ACHN (cell line): Measurements from ENCODE around the gene C14orf93.
A peak's percentile ranks its signal among the peaks of the same experiment; 100 is the strongest.

Source experiments
- DNase-seq: peaks from one replicate; pipeline ENCODE4 v3.0.0-alpha.2; 2015
- in situ Hi-C: cut with HindIII; loops from 2 replicates; pipeline ENCODE4 v1.10.0; 2017; ENCODE audit warnings: low sequenced_read_pairs, low pct_ligation_motif_present, low pct_unique_long_range_greater_than_20kb

Gene C14orf93, protein sequence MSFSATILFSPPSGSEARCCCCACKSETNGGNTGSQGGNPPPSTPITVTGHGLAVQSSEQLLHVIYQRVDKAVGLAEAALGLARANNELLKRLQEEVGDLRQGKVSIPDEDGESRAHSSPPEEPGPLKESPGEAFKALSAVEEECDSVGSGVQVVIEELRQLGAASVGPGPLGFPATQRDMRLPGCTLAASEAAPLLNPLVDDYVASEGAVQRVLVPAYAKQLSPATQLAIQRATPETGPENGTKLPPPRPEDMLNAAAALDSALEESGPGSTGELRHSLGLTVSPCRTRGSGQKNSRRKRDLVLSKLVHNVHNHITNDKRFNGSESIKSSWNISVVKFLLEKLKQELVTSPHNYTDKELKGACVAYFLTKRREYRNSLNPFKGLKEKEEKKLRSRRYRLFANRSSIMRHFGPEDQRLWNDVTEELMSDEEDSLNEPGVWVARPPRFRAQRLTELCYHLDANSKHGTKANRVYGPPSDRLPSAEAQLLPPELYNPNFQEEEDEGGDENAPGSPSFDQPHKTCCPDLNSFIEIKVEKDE

GRCh38 chr14:23009939-23010726 lies at the start of gene C14orf93:
Gene C14orf93, minus strand, starts transcription at chr14:23010143. Its CDS starts 11,120 bp downstream, at chr14:22999023.
- peak; percentile 69 for DNase-seq
- in situ Hi-C loops, result no loop called here

- DNase-seq, result no peak
- in situ Hi-C loops, result no loop called here
Measured at GRCh38 chr14:23058654-23059504, 48.9 kb upstream of the C14orf93 start.

GRCh38 chr14:23057757-23058653 lies 48.1 kb upstream of the C14orf93 start:
- peak; percentile 83 for DNase-seq
- in situ Hi-C loops, result no loop called here

DNA sequence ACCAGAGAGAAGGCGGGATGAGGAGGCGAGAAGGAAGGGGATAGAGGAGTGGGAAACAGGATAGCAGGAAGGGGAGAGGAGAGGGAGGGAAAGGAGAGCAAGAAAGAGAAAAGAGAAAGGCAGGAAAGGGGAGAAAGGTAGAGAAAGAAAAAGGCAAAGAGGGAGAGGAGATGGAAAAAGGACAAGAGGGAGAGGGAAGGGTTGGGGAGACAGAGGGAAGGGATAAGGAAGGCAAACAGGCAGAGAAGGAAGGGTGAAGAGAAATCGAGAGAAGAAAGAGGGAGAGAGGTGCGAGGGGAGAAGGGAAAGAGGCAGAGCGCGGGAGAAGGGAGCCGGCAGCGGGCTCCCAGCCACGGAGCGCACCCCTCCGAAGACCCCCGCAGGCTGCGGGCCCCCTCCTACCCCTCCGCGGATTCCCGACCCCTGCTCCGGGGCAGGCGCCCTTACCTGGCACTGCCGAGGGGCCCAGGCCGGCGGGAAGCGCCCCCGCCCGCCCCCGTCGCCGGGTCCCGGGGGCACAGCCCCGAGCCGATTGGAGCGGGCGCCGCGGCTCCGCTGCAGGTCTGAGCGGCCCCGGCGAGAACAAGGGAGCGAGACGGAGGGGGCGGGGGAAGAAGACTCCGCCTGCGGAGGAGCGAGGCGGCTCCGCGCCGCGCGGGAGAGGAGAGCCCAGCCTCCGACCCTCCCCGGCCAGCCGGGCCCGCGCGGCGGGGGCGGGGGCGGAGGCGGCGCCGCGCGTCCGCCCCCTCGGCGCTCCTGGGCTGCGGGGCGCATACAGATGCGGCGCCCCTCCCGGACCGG lies 47.2 kb upstream of the C14orf93 start, which contains the start of gene CDH24:
Gene CDH24, minus strand, starts transcription at position 565 of the 801 bp plus-strand sequence. CDS start 1,787 bp downstream, outside the sequence.
- in situ Hi-C loops, result no loop called here

DNA sequence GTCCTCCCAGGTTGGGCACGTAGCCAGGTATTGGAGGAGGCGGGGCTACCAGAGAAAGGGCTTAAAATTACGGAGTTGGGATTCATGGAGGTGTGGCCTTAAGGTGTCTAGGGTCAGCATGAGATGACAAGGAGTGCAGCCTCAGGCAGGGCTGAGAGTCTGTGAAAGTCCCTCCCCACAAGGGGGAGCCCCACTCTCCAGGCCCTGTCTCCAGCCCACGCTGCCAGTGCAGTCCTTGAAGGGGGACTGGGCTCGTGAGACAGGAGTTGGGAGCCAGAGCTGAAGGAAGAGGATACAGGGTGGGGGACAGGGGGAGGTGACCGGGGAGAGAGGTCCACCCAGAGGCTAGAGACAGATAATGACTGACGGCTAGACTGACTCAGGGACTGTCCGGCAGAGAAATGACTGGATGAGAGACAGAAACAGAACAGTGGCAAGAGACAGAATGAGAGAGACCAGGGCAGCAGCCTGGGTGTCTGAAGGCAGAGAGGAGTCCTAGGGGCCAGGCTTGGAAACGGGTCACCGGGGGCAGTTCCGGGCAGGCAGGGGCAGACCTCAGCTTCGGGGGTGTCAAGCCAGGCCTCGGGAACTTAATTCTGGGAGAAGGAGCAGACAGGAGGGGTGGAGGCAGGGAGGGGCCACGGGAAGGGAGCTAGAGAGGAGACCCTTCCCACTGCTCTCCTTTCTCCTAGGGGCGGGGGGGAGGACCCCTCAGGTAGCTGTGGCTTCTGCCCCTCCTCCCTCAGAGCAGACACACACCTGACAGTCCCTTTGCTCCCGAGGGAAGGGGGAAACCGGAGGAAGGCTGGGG lies 46.4 kb upstream of the C14orf93 start:
- peak; percentile 70 for DNase-seq
- in situ Hi-C loops, result no loop called here

More for the DNA sequence above, 47.2 kb upstream of the C14orf93 start, which contains the start of gene CDH24:
- DNase-seq, result peak; percentile 77

- in situ Hi-C loops, result no loop called here
- DNase-seq, result no peak
Measured at GRCh38 chr14:23055621-23056144, 45.7 kb upstream of the C14orf93 start.

- in situ Hi-C loops, result no loop called here
- no peak for DNase-seq
Measured at GRCh38 chr14:23055147-23055550, 45.2 kb upstream of the C14orf93 start.

- in situ Hi-C loops, result no loop called here
- no peak for DNase-seq
Measured at GRCh38 chr14:23054000-23054811, 44.3 kb upstream of the C14orf93 start.

- DNase-seq, result no peak
- in situ Hi-C loops, result no loop called here
Measured at GRCh38 chr14:23053426-23053825, 43.5 kb upstream of the C14orf93 start.

GRCh38 chr14:23052671-23053070 lies 42.7 kb upstream of the C14orf93 start:
- DNase-seq, result no peak
- in situ Hi-C loops, result no loop called here

GRCh38 chr14:23052182-23052623 lies 42.3 kb upstream of the C14orf93 start:
- DNase-seq, result no peak
- in situ Hi-C loops, result no loop called here

- in situ Hi-C loops, result no loop called here
- DNase-seq, result no peak
Measured at GRCh38 chr14:23051141-23052057, 41.5 kb upstream of the C14orf93 start.

DNA sequence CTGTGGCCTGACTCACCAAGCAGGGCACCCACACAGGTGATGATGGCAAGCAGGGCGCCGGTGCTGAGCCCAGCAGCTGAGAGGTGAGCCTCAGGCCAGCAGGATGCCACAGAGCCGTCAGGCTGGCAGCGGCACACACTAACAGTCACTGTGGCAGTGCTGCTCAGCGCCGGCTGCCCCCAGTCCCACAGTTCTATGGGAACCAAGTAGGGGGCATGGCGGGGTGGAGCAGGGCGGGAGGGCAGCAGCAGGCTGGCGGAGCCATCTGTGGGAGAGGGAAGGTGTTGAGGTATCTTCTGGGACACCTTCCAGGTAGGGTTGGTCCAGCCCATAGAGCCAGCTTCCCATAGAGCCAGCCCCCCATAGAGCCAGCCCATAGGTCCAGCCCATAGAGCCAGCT lies 39.1 kb upstream of the C14orf93 start:
- in situ Hi-C loops, result no loop called here

More for the DNA sequence above, 39.1 kb upstream of the C14orf93 start:
- DNase-seq, result no peak
